ENCODE measurements around the gene NLK.
A peak's percentile ranks its signal among the peaks of the same experiment; 100 is the strongest.
"Not testable (repeated sequence)": the region's sequence is repeated elsewhere in the genome, so short reads cannot be mapped to it uniquely, and the experiment has no call there.

NLK gene

GRCh38 chr17:28042657-28042720, at the start of gene NLK:
Gene NLK, plus strand, starts transcription at chr17:28042677. Its CDS starts 197 bp downstream, at chr17:28042874.
- DNase-seq, result no peak

GRCh38 chr17:27993161-27993695, 49.2 kb upstream of the NLK start:
- DNase-seq, result no peak

GRCh38 chr17:27993723-27994310, 48.7 kb upstream of the NLK start:
- no peak for DNase-seq

- DNase-seq, result no peak
Measured at GRCh38 chr17:27994586-27994985, 47.9 kb upstream of the NLK start.

- no peak for DNase-seq
Measured at GRCh38 chr17:27995554-27995953, 46.9 kb upstream of the NLK start.

- DNase-seq, result peak in 2 of 3 experiments; percentile 55 to 89
Measured at GRCh38 chr17:27996202-27997043, 46.1 kb upstream of the NLK start.

- DNase-seq, result no peak
Measured at GRCh38 chr17:27997044-27997401, 45.5 kb upstream of the NLK start.

GRCh38 chr17:27997522-27997921, 45.0 kb upstream of the NLK start:
- DNase-seq, result no peak

- peak in 2 of 3 experiments; percentile 10 to 75 for DNase-seq
Measured at GRCh38 chr17:28001149-28001548, 41.3 kb upstream of the NLK start.

GRCh38 chr17:28004344-28004743, 38.1 kb upstream of the NLK start:
- DNase-seq, result no peak

- not testable (repeated sequence) for DNase-seq
Measured at GRCh38 chr17:28007925-28008324, 34.6 kb upstream of the NLK start.

- no peak for DNase-seq
Measured at GRCh38 chr17:28008513-28008912, 34.0 kb upstream of the NLK start.

- DNase-seq, result no peak
Measured at GRCh38 chr17:28010406-28010805, 32.1 kb upstream of the NLK start.

- no peak for DNase-seq
Measured at GRCh38 chr17:28018439-28019070, 23.9 kb upstream of the NLK start.

GRCh38 chr17:28020515-28020914, 22.0 kb upstream of the NLK start:
- no peak for DNase-seq

- no peak for DNase-seq
Measured at GRCh38 chr17:28029044-28029443, 13.4 kb upstream of the NLK start.

GRCh38 chr17:28030386-28030785, 12.1 kb upstream of the NLK start:
- peak; percentile 52 to 91 (median 65) for DNase-seq

- no peak for DNase-seq
Measured at GRCh38 chr17:28031174-28031573, 11.3 kb upstream of the NLK start.

- no peak for DNase-seq
Measured at GRCh38 chr17:28033972-28034714, 8.3 kb upstream of the NLK start.

GRCh38 chr17:28035452-28035851, 7.0 kb upstream of the NLK start:
- not testable (repeated sequence) for DNase-seq

GRCh38 chr17:28035884-28036283, 6.6 kb upstream of the NLK start:
- DNase-seq, result not testable (repeated sequence)

GRCh38 chr17:28038802-28039201, 3.7 kb upstream of the NLK start:
- no peak for DNase-seq

GRCh38 chr17:28039251-28039650, 3.2 kb upstream of the NLK start:
- DNase-seq, result no peak

- peak in 1 of 3 experiments; percentile 35 for DNase-seq
Measured at GRCh38 chr17:28040406-28040805, 2.1 kb upstream of the NLK start.

Measured in NCI-H1417 (cell line).